Effector memory CD8-positive, alpha-beta T cell (primary cell): ENCODE data around the gene MPZL1.

Experiments used
- ATAC-seq: fragments of 150-1000 bp; cut with Tn5 transposase; replicated peaks from 2 replicates; pipeline ENCODE4 v1.10.0; 2021; ENCODE audit warnings: mild to moderate bottlenecking, moderate library complexity
- DNase-seq, 3 experiments: peaks; one replicate each; pipeline ENCODE4 v3.0.0; 2021
- H3K27ac Mint-ChIP-seq, 2 donors: one replicate each; pipeline ENCODE4 v1.8.0; 2022; ENCODE audit warnings: mild to moderate bottlenecking in 2 of 2, mixed read lengths in 2 of 2, moderate library complexity in 2 of 2
- H3K27me3 Mint-ChIP-seq, 2 donors: one replicate each; pipeline ENCODE4 v1.8.0; 2022; ENCODE audit warnings: mixed read lengths in 2 of 2
- H3K36me3 Mint-ChIP-seq: one replicate; pipeline ENCODE4 v1.8.0; 2022; ENCODE audit warnings: mild to moderate bottlenecking, moderate library complexity, mixed read lengths; ENCODE audit not compliant: insufficient read depth
- H3K4me1 Mint-ChIP-seq, 2 donors: one replicate each; pipeline ENCODE4 v1.8.0; 2022; ENCODE audit warnings: low read depth in 2 of 2, mixed read lengths in 2 of 2
- H3K4me3 Mint-ChIP-seq, 2 donors: one replicate each; pipeline ENCODE4 v1.8.0; 2022; ENCODE audit warnings: mild to moderate bottlenecking in 2 of 2, mixed read lengths in 2 of 2, moderate library complexity in 2 of 2
- H3K9me3 Mint-ChIP-seq, 2 donors: one replicate each; pipeline ENCODE4 v1.8.0; 2022; ENCODE audit warnings: mixed read lengths in 2 of 2

MPZL1 gene

DNA sequence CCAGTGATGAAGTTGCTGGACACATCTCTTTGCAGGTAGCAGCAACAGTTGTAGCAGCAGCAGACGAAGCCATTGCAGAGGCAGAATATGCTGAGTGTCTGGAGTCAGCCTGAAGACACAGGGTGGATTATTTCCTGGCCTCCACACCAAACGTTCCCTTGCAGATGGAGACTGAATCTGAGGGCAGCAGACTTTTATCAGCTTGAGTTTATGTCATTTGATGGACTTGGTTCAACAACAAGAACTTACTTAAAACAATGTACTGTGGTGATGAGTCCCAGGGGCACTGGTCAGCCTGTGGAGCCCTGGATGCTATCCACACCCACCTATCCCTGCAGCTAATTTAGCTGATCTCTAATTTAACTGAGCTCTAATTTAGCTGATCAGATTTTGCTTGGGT lies 17.1 kb upstream of the MPZL1 start:
- H3K27me3 Mint-ChIP-seq, result no peaks in the 10 kb centered on the region
- no peak for ATAC-seq
- H3K9me3 Mint-ChIP-seq, result no peaks in the 10 kb centered on the region
- peaks cover 61% of the 10 kb centered on the region for H3K36me3 Mint-ChIP-seq
- H3K27ac Mint-ChIP-seq, result peak overlapping the region; percentile 22 to 35
- DNase-seq, result no peak
- peaks cover 16 to 26% of the 10 kb centered on the region in 2 donors for H3K4me1 Mint-ChIP-seq
- H3K4me3 Mint-ChIP-seq, result no peak overlapping the region

DNA sequence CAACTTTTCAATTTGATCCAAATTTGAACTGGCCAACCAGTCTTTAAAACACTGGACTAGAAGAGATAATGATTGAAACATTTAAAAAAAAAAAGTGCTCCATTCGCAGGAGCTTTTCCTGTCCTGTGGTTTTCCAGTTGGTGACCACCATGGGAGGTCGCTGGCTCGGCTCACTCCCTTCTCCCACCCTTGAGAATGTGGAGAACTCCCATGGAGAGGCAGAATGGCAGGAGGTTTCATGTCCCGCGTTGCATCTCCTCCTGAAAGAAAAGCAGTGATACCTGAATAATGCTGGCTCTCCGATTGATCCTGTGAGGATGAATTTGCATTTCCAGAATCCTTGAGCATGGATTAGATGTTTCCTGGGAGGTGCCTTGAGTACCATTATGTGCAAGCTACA lies 16.5 kb upstream of the MPZL1 start:
- Mint-ChIP-seq H3K36me3 (peaks cover 56% of the 10 kb centered on the region), H3K4me3 (no peak overlapping the region), H3K4me1 (peaks cover 15 to 22% of the 10 kb centered on the region in 2 donors), H3K27ac (no peak overlapping the region), H3K27me3 (no peaks in the 10 kb centered on the region), H3K9me3 (no peaks in the 10 kb centered on the region)
- ATAC-seq, result no peak
- DNase-seq, result no peak

DNA sequence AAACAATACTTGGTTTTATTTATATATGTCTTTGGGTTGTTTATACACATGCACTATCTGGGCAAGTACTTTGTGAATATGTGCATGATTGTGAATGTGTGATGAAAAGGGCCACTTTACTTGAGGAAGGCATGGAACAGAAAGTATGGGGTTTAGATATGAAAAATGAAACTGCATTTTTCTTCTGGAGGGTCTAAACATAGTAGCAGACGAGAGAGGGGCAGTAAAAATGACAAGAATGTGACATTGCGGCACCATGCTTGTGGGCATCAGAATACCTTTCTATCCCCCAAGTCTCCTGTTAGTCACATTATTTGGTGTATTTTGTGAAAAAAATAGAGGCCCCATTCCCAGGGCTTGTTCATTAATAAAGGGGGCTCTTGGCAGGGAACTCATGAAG lies 15.4 kb upstream of the MPZL1 start:
- ATAC-seq, result no peak
- Mint-ChIP-seq H3K27ac (peak overlapping the region in 1 of 2 donors; percentile 75), H3K4me1 (peaks cover 15 to 18% of the 10 kb centered on the region in 2 donors), H3K4me3 (no peak overlapping the region), H3K9me3 (no peaks in the 10 kb centered on the region), H3K27me3 (no peaks in the 10 kb centered on the region), H3K36me3 (peaks cover 45% of the 10 kb centered on the region)
- no peak for DNase-seq

DNA sequence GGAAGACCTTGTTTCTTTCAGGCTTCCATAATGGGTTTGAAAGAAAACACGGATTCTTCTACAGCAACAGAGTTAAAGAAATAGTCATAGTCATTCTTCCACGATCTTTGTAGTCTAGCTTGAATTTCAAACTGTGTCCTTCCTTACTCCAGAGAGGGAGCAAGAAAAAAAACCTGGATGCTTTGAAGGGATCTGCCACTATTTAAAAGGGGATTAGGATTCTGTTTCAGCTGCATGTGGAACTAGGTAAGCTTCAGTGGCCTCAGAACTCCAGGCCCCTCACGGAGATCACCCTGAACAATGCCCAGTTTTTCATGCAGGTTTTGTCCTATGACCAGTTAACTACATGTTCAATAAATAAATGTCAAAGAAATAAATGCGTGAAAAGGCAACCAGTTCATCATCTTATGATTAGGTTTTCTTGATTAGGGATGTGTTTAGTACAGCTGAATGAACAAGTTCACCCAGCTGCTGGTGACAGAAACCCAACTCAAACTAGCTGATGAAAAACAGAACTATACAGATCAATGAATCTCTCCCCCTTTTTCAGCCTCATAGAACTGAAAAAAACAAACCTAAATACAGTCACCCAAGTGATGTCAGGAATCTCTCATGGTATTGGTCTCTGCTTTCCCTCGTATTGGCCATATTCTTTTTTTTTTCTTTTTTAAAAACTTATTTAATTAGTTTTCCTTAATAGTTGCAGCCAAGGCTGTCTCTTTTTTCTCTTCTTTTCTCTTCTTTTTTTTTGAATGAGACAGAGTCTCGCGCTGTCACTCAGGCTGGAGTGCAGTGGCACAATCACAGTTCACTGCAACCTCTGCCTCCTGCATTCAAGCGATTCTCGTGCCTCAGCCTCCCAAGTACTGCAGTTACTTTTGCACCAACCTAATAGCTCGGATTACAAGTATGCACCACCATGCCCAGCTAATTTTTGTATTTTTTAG lies 14.6 kb upstream of the MPZL1 start:
- H3K4me3 Mint-ChIP-seq, result no peak overlapping the region
- H3K36me3 Mint-ChIP-seq, result peaks cover 40% of the 10 kb centered on the region
- peaks cover 14 to 15% of the 10 kb centered on the region in 2 donors for H3K4me1 Mint-ChIP-seq
- H3K27ac Mint-ChIP-seq, result peak overlapping the region; percentile 75 to 90
- no peaks in the 10 kb centered on the region for H3K27me3 Mint-ChIP-seq
- no peak for DNase-seq
- no peak for ATAC-seq
- no peaks in the 10 kb centered on the region for H3K9me3 Mint-ChIP-seq

DNA sequence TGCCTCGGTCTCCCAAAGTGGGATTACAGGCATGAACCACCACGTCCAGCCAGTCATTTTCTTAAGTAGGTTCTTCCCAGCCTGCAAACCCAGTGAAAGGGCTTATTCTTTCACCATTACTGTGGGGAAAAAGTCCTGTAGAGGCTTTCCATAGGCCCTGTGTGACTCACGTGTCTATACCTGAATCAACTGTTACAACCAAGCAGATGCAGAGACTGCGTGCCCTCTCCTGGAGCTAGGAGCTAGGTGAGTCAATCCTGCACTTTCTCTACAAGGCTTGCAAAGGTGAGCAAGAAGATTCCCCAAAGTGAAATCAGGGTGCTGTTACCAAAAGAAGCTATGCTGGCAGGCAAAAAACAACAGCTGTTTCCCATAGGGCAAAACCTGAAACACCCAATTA lies 13.8 kb upstream of the MPZL1 start:
- Mint-ChIP-seq H3K27me3 (no peaks in the 10 kb centered on the region), H3K4me3 (no peak overlapping the region), H3K36me3 (peaks cover 36% of the 10 kb centered on the region), H3K27ac (peak overlapping the region; percentile 70 to 90), H3K9me3 (no peaks in the 10 kb centered on the region), H3K4me1 (peaks cover 14 to 15% of the 10 kb centered on the region in 2 donors)
- no peak for ATAC-seq
- no peak for DNase-seq

DNA sequence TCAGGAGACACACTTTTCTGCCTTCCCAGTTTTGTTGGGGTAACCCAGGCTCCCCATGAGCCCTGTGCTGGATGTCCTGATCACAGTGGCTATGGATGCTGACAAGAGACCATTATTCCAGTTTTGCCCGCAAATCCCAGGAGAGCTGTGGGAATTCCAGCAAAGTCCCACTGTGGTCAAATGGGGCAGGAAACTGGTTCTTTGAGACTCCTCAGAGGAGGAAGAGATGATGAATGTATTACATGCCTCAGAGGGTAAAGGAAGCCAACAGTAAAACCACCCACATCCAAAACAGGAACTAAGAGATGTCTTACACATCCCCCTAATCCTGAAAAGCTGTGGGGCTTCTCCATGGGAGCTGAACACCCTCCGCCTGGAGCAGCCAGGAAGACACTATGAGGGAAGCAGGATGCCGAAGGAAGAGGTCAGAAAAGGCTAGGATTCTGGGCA lies 12.8 kb upstream of the MPZL1 start:
- Mint-ChIP-seq H3K27me3 (no peaks in the 10 kb centered on the region), H3K4me1 (peaks cover 15 to 20% of the 10 kb centered on the region in 2 donors), H3K36me3 (peaks cover 35% of the 10 kb centered on the region), H3K9me3 (no peaks in the 10 kb centered on the region), H3K4me3 (no peak overlapping the region), H3K27ac (peak overlapping the region; percentile 17 to 90)
- no peak for DNase-seq
- ATAC-seq, result no peak

DNA sequence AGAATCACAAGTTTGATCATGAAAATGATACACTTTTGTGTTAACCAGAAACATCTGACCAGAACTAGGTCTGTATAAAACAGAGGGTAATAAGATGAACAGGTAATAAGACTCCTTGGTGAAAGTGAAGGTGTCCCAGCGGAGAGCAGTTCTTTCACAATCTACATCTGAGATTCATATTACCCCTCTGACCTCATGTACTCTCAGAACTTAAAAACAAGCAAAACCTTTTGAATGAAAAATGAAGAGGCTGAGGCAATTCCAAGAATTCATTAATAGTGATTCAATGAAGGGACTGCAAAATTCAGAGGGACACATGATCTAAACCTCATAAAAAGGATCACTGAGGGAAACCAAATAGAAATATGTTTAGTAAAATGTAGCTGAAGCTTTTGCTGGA lies 10.9 kb upstream of the MPZL1 start:
- peaks cover 0 to 4% of the 10 kb centered on the region in 2 donors for H3K9me3 Mint-ChIP-seq
- ATAC-seq, result no peak
- DNase-seq, result no peak
- H3K4me1 Mint-ChIP-seq, result peaks cover 27 to 33% of the 10 kb centered on the region in 2 donors
- peaks cover 37% of the 10 kb centered on the region for H3K36me3 Mint-ChIP-seq
- H3K27ac Mint-ChIP-seq, result peak overlapping the region in 1 of 2 donors; percentile 38
- H3K4me3 Mint-ChIP-seq, result no peak overlapping the region
- H3K27me3 Mint-ChIP-seq, result peaks cover 5 to 10% of the 10 kb centered on the region in 2 donors

DNA sequence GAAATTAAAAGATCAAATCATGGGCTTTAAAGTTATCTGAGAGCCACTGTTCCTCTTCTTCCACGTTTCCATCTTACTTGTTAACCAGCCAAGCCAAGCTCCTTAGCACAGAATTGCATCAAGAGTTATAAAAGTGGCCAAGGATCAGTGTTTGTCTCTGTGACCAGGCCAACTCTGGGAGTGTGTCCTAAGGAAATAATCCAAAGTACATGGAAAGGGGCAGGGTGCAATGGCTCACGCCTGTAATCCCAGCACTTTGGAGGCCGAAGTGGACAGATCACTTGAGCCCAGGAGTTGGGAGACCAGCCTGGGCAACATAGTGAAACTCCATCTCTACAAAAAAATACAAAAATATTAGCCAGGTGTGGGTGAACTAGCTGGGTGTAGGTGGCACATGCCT lies 10.0 kb upstream of the MPZL1 start:
- Mint-ChIP-seq H3K9me3 (peaks cover 0 to 4% of the 10 kb centered on the region in 2 donors), H3K27ac (no peak overlapping the region), H3K4me3 (no peak overlapping the region), H3K4me1 (peaks cover 29 to 36% of the 10 kb centered on the region in 2 donors), H3K27me3 (peaks cover 5 to 10% of the 10 kb centered on the region in 2 donors), H3K36me3 (peaks cover 46% of the 10 kb centered on the region)
- DNase-seq (no peak), ATAC-seq (no peak)

DNA sequence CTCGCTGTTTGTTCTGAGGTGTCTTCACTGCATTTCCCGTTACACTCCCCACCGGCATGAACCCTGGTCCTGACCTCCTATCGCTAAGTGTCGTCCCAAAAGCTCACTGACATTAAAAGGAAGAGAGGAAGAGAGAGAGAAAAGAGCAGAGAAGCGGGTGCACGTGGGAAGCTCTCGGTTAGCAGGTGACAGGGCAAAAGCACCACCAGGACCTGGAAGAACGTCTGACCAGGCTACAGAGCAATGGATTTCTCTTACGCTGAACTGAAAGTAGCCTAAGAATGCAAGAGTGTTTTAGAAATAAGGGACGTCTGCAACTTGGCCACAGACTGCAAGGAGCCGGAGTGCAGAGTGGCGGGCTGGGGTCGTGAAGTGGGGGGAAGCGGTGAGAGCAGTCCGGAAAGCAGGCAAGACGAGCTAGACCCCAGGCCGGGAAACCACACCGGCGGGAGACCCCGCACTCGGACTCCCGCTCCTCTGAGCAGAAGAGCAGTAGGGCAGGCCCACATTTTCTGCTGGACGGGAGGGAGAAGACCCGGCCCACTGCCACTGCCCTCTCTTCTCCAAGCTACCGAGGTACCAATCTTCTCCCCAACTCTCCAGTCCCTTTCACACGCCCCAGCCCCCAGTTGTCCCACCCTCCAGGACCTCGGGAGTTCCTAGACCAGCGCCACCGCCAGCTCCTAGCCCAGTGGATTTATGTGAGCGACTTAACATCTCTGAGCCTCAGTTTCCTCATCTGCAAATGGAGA lies 8.3 kb upstream of the MPZL1 start:
- peaks cover 5 to 10% of the 10 kb centered on the region in 2 donors for H3K27me3 Mint-ChIP-seq
- H3K4me1 Mint-ChIP-seq, result peaks cover 33 to 36% of the 10 kb centered on the region in 2 donors
- peaks cover 0 to 4% of the 10 kb centered on the region in 2 donors for H3K9me3 Mint-ChIP-seq
- no peak for ATAC-seq
- peak overlapping the region; percentile 100 for H3K27ac Mint-ChIP-seq
- H3K4me3 Mint-ChIP-seq, result peak overlapping the region; percentile 88 to 91
- DNase-seq, result peak in 1 of 3 experiments; percentile 9
- H3K36me3 Mint-ChIP-seq, result peaks cover 41% of the 10 kb centered on the region

DNA sequence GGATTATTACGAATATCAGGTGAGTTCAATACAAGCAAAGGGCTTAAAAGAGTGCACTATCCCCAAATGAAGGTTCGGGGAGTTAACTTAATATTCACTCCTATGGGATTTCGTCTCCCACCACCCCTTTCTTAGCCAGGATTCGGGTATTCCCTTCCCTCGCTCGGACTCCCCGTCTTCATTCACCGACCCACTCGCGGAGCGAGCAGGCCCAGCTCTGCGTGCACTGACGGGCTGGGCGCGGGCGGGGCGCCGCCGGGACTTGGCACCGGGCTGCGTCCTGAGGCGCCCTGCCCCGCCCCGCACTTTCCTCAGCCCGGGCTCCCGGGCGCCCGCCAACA lies 7.7 kb upstream of the MPZL1 start:
- DNase-seq, result no peak
- H3K27ac Mint-ChIP-seq, result peak overlapping the region; percentile 100

DNA sequence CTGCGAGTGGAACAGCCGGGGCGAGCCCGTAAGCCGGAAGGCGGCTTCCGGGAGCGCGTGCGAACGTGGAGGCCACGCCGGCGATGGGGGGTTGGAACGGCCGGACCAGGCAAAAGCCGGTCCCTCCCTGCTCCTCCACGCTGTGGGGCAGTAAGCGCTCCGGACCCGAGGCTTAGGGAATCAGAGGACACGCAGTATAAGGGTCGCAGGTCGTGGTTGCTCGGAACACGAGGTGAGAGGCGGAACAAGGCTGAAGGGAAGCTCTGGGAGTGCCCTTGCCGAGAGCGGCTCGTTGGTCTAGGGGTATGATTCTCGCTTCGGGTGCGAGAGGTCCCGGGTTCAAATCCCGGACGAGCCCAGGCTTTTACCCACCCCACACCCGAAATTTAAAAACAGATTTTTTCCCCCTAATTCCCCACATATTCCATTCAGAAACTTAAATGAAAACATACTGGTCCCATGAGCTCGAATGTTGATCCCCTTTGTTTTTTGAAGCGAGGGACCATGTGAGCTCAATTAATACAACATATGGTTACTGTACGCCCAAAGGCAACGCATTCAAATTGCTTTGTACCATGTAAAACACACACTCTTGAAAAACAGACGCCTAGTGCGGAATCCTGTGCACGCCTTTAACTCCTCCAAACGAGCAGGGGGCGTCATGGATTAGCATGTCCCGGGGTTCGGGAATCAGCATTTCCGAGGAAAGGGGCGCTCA lies 7.2 kb upstream of the MPZL1 start:
- H3K4me3 Mint-ChIP-seq, result peak overlapping the region; percentile 88 to 91
- peaks cover 5 to 10% of the 10 kb centered on the region in 2 donors for H3K27me3 Mint-ChIP-seq
- H3K9me3 Mint-ChIP-seq, result peaks cover 0 to 4% of the 10 kb centered on the region in 2 donors
- peak; percentile 87 to 89 (median 89) for DNase-seq
- H3K36me3 Mint-ChIP-seq, result peaks cover 41% of the 10 kb centered on the region
- ATAC-seq, result peak; percentile 58
- peak overlapping the region; percentile 100 for H3K27ac Mint-ChIP-seq
- H3K4me1 Mint-ChIP-seq, result peaks cover 27 to 33% of the 10 kb centered on the region in 2 donors

More for the DNA sequence above, 7.7 kb upstream of the MPZL1 start:
- H3K36me3 Mint-ChIP-seq, result peaks cover 41% of the 10 kb centered on the region
- H3K27me3 Mint-ChIP-seq, result peaks cover 5 to 10% of the 10 kb centered on the region in 2 donors
- H3K4me3 Mint-ChIP-seq, result peak overlapping the region; percentile 88 to 91
- peaks cover 30 to 33% of the 10 kb centered on the region in 2 donors for H3K4me1 Mint-ChIP-seq
- H3K9me3 Mint-ChIP-seq, result peaks cover 0 to 4% of the 10 kb centered on the region in 2 donors
- peak; percentile 65 for ATAC-seq

DNA sequence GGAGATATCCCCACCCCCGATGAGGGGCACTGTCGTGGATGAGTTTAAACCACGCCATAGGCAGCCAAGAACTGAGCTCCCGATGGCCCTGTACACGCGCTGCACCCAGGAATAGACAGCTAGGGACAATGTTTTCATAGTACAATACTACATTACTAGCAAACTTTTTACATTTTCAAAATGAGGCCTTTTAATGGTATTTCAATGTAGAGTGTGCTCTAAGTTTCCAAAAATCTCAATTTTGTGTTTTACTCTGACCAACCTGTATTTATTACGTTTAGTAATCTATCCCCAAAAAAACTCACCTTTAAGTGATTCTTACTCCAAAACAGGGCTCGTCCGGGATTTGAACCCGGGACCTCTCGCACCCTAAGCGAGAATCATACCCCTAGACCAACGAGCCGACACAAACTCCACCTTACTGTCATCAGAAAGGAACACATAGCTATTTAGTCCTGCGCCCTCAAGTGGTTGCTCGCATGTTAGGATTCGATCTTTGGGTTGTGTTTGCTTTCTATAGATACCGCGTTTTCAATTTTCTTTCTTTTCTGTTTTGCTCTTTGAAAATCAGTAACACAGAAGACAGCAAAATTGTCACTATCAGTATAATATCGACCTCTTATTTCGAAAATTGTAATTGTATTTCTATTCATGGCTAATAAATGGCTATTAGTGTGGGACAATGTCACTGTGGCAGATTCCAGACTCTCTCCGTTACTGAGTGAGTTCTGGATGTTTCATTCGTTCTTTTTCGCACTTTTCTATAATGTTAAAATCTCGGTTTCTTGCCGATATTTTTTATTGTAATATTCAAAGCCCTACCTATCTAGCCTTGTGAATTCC lies 6.4 kb upstream of the MPZL1 start:
- peak; percentile 87 to 92 (median 87) for DNase-seq
- H3K4me3 Mint-ChIP-seq, result peak overlapping the region; percentile 88 to 91
- peak; percentile 59 for ATAC-seq
- H3K9me3 Mint-ChIP-seq, result peaks cover 0 to 4% of the 10 kb centered on the region in 2 donors
- peaks cover 5 to 10% of the 10 kb centered on the region in 2 donors for H3K27me3 Mint-ChIP-seq
- H3K4me1 Mint-ChIP-seq, result peaks cover 27 to 33% of the 10 kb centered on the region in 2 donors
- H3K27ac Mint-ChIP-seq, result peak overlapping the region; percentile 100
- peaks cover 41% of the 10 kb centered on the region for H3K36me3 Mint-ChIP-seq
